ENCODE measurements around the gene CNTNAP4. TPM values are rescaled to one million over a fixed set of nuclear protein-coding genes. Genes with fewer than 3 reads are reported as not detected.

The CNTNAP4 gene
- not detected for total RNA-seq

DNA sequence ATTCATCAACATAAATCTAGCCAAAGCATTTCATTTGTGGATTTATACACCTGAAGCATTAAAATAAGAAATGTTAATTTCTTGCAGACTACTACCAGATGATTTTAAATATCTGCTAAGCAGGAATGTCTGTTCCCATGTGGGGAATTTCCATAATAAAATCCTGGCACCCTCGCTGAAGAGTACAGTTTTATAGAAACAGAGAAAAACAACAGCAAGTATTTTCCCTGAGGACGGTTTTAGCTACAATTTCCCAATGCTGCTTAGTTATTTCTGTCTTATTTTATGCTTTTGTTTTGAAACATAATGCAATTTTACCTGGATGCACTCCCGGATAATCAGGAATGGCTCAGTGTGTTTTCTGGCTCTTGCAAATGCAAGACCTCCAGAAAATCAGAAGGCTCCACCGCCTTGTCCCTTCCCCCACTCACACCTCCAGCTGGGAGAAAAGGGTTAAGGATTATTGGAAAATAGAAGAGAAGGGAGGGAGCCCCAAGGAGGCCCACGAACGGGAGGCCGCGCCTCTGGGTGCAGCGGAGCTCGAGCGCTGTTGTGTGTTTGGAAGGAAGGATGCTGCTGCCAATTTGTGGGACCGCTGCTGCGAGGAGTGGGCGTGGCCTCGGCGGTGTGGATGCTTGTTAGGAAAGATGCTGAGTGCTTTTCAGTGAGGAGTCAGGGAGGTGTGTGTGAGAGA is at the start of gene CNTNAP4:
Gene CNTNAP4, plus strand, starts transcription at position 657 of the 694 bp plus-strand sequence. CDS start 262 bp downstream, outside the sequence.
- H3K27ac ChIP-seq, result no peak within 1 kb of the TSS
- no peak for DNase-seq (ENCODE audit: low spot score)
- no peak within 1 kb of the TSS for H3K4me3 ChIP-seq

DNA sequence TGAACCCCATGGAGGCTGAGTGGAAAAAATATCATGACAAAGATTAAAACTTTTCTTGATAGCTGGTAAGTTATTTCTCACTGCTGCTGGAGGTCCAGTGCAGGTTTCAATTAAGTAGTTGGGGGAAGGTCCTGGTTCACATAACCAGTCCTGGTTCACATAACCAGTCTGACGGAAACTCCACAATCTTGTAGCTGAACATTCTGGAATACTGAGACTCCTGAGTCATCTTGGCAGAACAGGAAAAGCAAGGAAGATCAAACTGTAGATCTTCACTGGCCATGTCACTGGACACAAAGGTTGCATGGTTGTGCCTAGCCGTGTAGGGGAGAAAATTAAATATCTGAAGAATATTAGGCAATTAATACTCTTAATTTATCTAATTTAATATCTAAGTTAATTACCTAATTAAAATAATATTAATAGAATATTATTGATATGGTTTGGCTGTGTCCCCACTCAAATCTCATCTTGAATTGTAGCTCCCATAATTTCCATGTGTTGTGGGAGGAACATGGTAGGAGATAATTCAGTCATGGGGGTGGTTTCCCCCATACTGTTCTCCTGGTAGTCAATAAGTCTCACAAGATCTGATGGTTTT is 48.6 kb upstream of the CNTNAP4 start:
- no peak for DNase-seq (ENCODE audit: low spot score)
- Histone ChIP-seq H3K27ac (no peak overlapping the region), H3K36me3 (no peaks in the 10 kb centered on the region), H3K9me3 (no peaks in the 10 kb centered on the region), H3K27me3 (no peaks in the 10 kb centered on the region), H3K4me1 (no peaks in the 10 kb centered on the region), H3K4me3 (no peak overlapping the region)
- TF ChIP-seq, protein P1, sequence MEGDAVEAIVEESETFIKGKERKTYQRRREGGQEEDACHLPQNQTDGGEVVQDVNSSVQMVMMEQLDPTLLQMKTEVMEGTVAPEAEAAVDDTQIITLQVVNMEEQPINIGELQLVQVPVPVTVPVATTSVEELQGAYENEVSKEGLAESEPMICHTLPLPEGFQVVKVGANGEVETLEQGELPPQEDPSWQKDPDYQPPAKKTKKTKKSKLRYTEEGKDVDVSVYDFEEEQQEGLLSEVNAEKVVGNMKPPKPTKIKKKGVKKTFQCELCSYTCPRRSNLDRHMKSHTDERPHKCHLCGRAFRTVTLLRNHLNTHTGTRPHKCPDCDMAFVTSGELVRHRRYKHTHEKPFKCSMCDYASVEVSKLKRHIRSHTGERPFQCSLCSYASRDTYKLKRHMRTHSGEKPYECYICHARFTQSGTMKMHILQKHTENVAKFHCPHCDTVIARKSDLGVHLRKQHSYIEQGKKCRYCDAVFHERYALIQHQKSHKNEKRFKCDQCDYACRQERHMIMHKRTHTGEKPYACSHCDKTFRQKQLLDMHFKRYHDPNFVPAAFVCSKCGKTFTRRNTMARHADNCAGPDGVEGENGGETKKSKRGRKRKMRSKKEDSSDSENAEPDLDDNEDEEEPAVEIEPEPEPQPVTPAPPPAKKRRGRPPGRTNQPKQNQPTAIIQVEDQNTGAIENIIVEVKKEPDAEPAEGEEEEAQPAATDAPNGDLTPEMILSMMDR (IDR thresholded peaks at IDR 0.05), result no peak

More for the DNA sequence above, at the start of gene CNTNAP4:
- H3K36me3 ChIP-seq, result no peaks in the 10 kb centered on the region
- H3K27me3 ChIP-seq, result no peaks in the 10 kb centered on the region
- no peaks in the 10 kb centered on the region for H3K9me3 ChIP-seq
- no peaks in the 10 kb centered on the region for H3K4me1 ChIP-seq
- TF ChIP-seq, protein P1 (IDR thresholded peaks at IDR 0.05), result no peak

DNA sequence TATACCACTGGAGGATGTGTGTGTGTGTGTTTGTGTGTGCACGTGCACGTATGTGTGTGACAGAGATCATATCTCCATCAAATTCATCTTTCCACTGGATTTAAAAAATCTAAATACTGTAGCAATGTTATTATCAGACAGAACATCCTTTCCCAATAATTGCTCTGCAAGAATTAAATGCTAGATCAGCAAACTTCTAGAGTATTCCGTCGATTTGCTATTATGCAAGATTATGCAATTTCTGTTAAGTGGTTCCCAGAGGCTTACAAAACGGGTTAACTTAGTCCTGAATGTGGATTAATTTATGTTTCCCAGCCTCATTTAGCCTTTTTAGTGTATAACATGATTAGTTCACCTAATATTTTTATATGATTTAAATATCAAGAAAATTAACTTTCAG is 44.5 kb upstream of the CNTNAP4 start:
- no peaks in the 10 kb centered on the region for H3K27me3 ChIP-seq
- H3K4me3 ChIP-seq, result no peak overlapping the region
- no peaks in the 10 kb centered on the region for H3K36me3 ChIP-seq
- no peaks in the 10 kb centered on the region for H3K4me1 ChIP-seq
- no peak for DNase-seq (ENCODE audit: low spot score)
- TF ChIP-seq, protein P1 (IDR thresholded peaks at IDR 0.05), result no peak
- no peaks in the 10 kb centered on the region for H3K9me3 ChIP-seq
- H3K27ac ChIP-seq, result no peak overlapping the region

DNA sequence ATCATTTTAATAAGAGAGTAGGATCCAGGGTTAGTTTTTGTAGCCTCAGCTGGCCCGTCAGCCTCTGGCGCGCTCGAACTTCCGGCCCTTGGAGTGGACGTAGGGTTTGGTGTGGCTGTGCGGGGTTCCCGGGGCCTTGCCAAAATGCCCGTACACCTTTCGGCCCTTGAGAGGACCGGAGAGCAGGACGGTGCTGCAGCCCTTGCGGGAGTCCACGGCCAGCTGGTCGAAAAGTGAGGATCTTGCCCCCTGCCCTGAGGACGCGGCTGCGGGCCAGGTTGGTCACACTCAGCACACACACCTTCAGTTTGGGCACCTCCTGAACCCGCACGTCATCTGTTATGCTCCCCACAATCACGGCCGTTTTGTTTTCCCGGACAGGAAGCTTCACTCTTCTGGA is 42.2 kb upstream of the CNTNAP4 start:
- TF ChIP-seq, protein P1 (IDR thresholded peaks at IDR 0.05), result no peak
- Histone ChIP-seq H3K4me3 (no peak overlapping the region), H3K9me3 (no peaks in the 10 kb centered on the region), H3K36me3 (no peaks in the 10 kb centered on the region), H3K4me1 (no peaks in the 10 kb centered on the region), H3K27me3 (no peaks in the 10 kb centered on the region), H3K27ac (no peak overlapping the region)
- no peak for DNase-seq (ENCODE audit: low spot score)

DNA sequence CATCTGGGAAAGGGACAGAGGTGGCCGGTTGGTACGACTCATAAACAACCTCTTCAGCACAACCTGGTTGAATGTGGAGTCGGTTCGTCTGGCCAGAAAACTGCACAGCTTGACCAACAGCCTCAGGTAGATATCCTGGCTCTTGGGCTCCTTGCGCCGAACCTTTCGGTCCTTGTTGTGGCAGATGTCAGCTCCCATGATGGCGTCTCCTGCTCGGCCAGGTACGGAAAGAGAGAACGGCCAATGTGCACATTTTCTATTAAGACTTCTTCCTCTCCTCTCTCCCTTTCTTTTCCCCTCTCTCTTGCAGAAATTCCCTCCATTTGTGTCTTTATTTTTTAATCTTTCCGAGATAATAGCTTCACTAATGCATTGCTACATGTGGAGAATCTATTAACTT is 41.8 kb upstream of the CNTNAP4 start:
- no peaks in the 10 kb centered on the region for H3K4me1 ChIP-seq
- no peaks in the 10 kb centered on the region for H3K27me3 ChIP-seq
- no peaks in the 10 kb centered on the region for H3K36me3 ChIP-seq
- TF ChIP-seq, protein P1 (IDR thresholded peaks at IDR 0.05), result no peak
- no peak overlapping the region for H3K4me3 ChIP-seq
- H3K27ac ChIP-seq, result no peak overlapping the region
- DNase-seq (ENCODE audit: low spot score), result no peak
- no peaks in the 10 kb centered on the region for H3K9me3 ChIP-seq

Measured in right atrium auricular region (tissue), 2 donors.